Progenitor cell of endocrine pancreas (in vitro differentiated cells): ENCODE data around the gene PMVK. TPM values are rescaled to one million over a fixed set of nuclear protein-coding genes. Genes with fewer than 3 reads are reported as not detected.
A peak's percentile ranks its signal among the peaks of the same experiment; 100 is the strongest.

ENCODE experiments used
- DNase-seq: peaks from one replicate; pipeline ENCODE4 v3.0.0; 2021; ENCODE audit warnings: low spot score; ENCODE audit not compliant: unreplicated experiment
- H3K27ac Mint-ChIP-seq: 2 replicates; pipeline ENCODE4 v1.8.0; 2021; ENCODE audit warnings: mild to moderate bottlenecking, moderate library complexity, mixed read lengths
- H3K27me3 Mint-ChIP-seq: 2 replicates; pipeline ENCODE4 v1.8.0; 2021; ENCODE audit warnings: mixed read lengths
- H3K36me3 Mint-ChIP-seq: 2 replicates; pipeline ENCODE4 v1.8.0; 2022; ENCODE audit warnings: mixed read lengths; ENCODE audit not compliant: insufficient read depth
- H3K4me1 Mint-ChIP-seq: 2 replicates; pipeline ENCODE4 v1.8.0; 2021; ENCODE audit warnings: low read depth, mixed read lengths
- H3K4me3 Mint-ChIP-seq: 2 replicates; pipeline ENCODE4 v1.8.0; 2021; ENCODE audit warnings: low read depth, mild to moderate bottlenecking, moderate library complexity, mixed read lengths
- H3K9me3 Mint-ChIP-seq: 2 replicates; pipeline ENCODE4 v1.8.0; 2021; ENCODE audit warnings: low read depth, mixed read lengths
- total RNA-seq: library from RNA; stranded (reverse); gene quantifications from 2 replicates; pipeline ENCODE4 v1.2.1, GENCODE V29; 2021
- TF ChIP-seq, protein P1 (sequence below): fragments of 200-600 bp; sonication (generic); IDR thresholded peaks from one replicate; pipeline ENCODE4 v1.5.0; 2021; ENCODE audit warnings: antibody characterized with exemption, mild to moderate bottlenecking; ENCODE audit not compliant: unreplicated experiment

PMVK gene
- total RNA-seq, 1 donor from 2014 or later, result 26.9 TPM

DNA sequence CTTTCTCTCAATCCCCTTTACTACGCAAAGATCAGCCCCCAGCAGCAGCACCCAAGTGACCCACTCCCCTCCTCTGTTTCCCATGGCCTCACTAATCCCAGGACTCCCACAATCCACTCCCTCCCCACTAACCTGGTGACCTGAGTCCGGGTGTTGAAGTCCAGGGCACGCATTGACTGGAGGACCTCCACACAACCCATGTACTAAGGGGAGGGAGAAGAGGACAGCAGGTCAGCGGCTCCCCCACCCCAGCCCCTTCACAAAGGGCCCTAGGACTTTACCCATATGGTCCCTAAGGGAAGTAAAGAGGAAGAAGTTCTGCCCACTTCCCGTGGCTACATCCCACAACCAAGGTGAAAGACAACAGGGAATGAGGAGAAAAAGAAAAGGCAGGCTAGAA is 32.7 kb upstream of the PMVK start:
- H3K27ac Mint-ChIP-seq, result peak overlapping the region; percentile 56
- peaks cover 26% of the 10 kb centered on the region for H3K4me1 Mint-ChIP-seq
- TF ChIP-seq, protein P1, sequence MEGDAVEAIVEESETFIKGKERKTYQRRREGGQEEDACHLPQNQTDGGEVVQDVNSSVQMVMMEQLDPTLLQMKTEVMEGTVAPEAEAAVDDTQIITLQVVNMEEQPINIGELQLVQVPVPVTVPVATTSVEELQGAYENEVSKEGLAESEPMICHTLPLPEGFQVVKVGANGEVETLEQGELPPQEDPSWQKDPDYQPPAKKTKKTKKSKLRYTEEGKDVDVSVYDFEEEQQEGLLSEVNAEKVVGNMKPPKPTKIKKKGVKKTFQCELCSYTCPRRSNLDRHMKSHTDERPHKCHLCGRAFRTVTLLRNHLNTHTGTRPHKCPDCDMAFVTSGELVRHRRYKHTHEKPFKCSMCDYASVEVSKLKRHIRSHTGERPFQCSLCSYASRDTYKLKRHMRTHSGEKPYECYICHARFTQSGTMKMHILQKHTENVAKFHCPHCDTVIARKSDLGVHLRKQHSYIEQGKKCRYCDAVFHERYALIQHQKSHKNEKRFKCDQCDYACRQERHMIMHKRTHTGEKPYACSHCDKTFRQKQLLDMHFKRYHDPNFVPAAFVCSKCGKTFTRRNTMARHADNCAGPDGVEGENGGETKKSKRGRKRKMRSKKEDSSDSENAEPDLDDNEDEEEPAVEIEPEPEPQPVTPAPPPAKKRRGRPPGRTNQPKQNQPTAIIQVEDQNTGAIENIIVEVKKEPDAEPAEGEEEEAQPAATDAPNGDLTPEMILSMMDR, result no peak
- peak overlapping the region; percentile 55 for H3K4me3 Mint-ChIP-seq
- no peaks in the 10 kb centered on the region for H3K27me3 Mint-ChIP-seq
- H3K9me3 Mint-ChIP-seq, result no peaks in the 10 kb centered on the region
- H3K36me3 Mint-ChIP-seq, result peaks cover 4% of the 10 kb centered on the region
- no peak for DNase-seq

DNA sequence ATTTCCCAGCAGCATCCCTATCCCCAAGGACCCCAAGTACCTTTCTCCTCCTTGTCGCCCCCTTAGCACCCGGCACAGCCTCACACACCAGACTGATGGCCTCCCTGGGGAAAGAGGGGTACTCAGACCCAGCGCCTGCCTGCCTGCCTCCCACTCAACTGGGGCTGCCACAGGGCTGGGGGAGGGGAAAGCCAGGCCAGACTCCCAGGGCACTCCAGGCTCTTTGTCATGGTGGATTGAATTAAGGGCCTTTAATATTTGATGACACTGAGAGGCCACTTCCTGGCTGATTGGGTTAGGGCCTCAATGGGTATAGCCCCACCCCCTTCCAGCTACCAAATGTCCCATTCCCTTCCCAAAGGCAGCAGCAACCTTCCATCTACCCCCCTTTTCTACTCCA is 32.2 kb upstream of the PMVK start:
- Mint-ChIP-seq H3K27ac (peak overlapping the region; percentile 56), H3K4me3 (no peak overlapping the region), H3K27me3 (no peaks in the 10 kb centered on the region), H3K9me3 (no peaks in the 10 kb centered on the region), H3K36me3 (peaks cover 7% of the 10 kb centered on the region), H3K4me1 (peaks cover 26% of the 10 kb centered on the region)
- DNase-seq, result no peak
- TF ChIP-seq, protein P1, result no peak

DNA sequence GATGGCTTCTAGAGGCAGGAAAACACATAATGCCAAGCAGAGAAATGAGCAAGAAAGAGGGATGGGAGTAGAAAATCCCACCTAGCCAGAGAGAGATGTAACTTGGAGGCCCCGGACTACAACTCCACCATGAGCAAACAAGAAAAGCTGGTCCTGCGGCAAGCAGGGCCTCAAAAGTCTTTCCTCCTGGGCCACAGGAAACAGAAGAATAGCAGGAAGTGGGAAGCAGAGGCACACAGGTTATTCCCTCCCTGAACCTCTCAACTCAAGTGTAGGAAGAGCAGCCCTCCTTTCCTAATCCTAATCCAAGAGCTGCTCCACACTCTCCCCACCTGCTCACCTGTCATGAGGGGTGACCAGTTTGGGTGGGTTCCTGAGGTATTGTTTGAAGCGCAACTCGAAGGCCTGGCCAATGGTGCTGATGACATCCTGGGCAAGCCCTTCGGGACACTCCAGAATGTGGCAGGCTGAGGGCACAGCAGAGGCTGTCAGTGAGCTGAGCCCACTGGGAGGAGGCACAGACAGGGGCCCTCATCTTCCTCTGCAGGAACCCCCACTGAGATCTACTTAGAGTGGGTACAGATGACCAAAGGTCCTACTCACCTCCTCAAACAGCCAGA is 30.9 kb upstream of the PMVK start:
- Mint-ChIP-seq H3K4me3 (no peak overlapping the region), H3K4me1 (peaks cover 22% of the 10 kb centered on the region)

DNA sequence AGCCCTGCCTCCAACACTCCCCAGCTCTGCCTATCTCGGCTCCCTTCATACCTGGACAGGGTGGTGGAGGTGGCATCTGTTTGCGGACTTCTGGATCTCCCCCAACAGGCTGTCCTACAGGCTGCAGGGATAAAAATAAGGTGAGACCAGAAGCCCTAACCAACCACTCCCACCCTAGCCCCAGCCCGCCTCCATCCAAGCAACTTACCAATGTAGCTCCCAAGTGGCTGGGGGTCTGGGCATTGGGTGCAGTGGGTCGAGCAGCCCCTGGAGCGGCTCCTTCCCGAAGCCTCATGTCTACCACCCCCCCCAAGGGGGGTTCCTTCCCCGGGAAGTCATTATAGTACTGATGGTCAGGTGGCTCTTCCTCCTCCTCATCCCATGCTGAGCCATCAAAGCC is 29.6 kb upstream of the PMVK start:
- TF ChIP-seq, protein P1, result no peak
- H3K4me3 Mint-ChIP-seq, result no peak overlapping the region
- H3K4me1 Mint-ChIP-seq, result peaks cover 15% of the 10 kb centered on the region
- no peak for DNase-seq
- H3K9me3 Mint-ChIP-seq, result no peaks in the 10 kb centered on the region
- no peaks in the 10 kb centered on the region for H3K27me3 Mint-ChIP-seq
- peaks cover 8% of the 10 kb centered on the region for H3K36me3 Mint-ChIP-seq
- no peak overlapping the region for H3K27ac Mint-ChIP-seq

More for the DNA sequence above, 30.9 kb upstream of the PMVK start:
- TF ChIP-seq, protein P1, result no peak
- H3K27me3 Mint-ChIP-seq, result no peaks in the 10 kb centered on the region
- no peak overlapping the region for H3K27ac Mint-ChIP-seq
- no peak for DNase-seq
- no peaks in the 10 kb centered on the region for H3K9me3 Mint-ChIP-seq
- peaks cover 8% of the 10 kb centered on the region for H3K36me3 Mint-ChIP-seq

DNA sequence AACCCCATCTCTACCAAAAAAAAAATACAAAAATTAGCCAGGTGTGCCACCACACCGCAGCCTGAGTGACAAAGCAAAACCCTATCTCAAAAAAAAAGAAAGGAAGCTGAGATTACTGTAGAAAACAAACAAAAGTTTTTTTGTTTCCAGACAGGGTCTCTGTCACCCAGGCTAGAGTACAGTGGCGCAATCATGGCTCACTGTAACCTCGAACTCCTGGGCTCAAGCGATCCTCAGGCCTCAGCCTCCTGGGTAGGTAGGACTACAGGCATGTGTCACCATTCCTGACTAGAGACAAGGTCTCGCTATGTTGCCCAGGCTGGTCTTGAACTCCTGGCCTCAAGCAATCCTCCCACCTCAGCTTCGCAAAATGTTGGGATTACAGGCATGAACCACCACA is 27.8 kb upstream of the PMVK start:
- Mint-ChIP-seq H3K4me1 (peaks cover 15% of the 10 kb centered on the region), H3K9me3 (no peaks in the 10 kb centered on the region), H3K4me3 (no peak overlapping the region), H3K27me3 (no peaks in the 10 kb centered on the region), H3K27ac (no peak overlapping the region), H3K36me3 (peaks cover 8% of the 10 kb centered on the region)
- TF ChIP-seq, protein P1, result no peak
- DNase-seq, result no peak
